Measurements from ENCODE around the gene DCST1. TPM values are rescaled to one million over a fixed set of nuclear protein-coding genes. Genes with fewer than 3 reads are reported as not detected.

The DCST1 gene
- total and polyA plus RNA-seq, 2 experiments from 2014 or later, result not detected

GRCh38 chr1:155086128-155086741 lies 52.6 kb downstream of the DCST1 start:
- Histone ChIP-seq H3K36me3 (ENCODE audit: low read depth) (no peaks in the 10 kb centered on the region), H3K27ac (no peak overlapping the region), H3K4me2 (ENCODE audit: unreplicated experiment) (no peak overlapping the region), H3K9me3 (ENCODE audit: low read depth) (no peaks in the 10 kb centered on the region), H3K4me3 (no peak overlapping the region), H3K9me2 (ENCODE audit: insufficient read depth) (no peaks in the 10 kb centered on the region), H2AFZ (no peak overlapping the region), H3K4me1 (ENCODE audit: insufficient read depth) (no peaks in the 10 kb centered on the region), H3K27me3 (replicated peaks; ENCODE audit: insufficient read depth) (peaks cover 28% of the 10 kb centered on the region), H3K79me2 (ENCODE audit: insufficient read depth) (no peaks in the 10 kb centered on the region), H3K9ac (no peak overlapping the region), H3F3A (ENCODE audit: insufficient read depth) (peaks cover 4% of the 10 kb centered on the region; the same call in 1 of the 2 replicates), H4K20me1 (ENCODE audit: insufficient read depth) (no peaks in the 10 kb centered on the region)
- in situ Hi-C loops (cut with MboI), result no loop called here
- 9 to 14% methylated on average over 21 to 23 of the region's 24 CpGs for WGBS, 2 experiments (ENCODE audit: low coverage in 1 of 2, low lambda C conversion rate in 2 of 2, missing lambda C conversion rate in 2 of 2)
- TF ChIP-seq EZH2 (IDR thresholded peaks at IDR 0.05; ENCODE audit: insufficient read depth, poor library complexity, severe bottlenecking) (no peak), EZH2phosphoT487 (IDR thresholded peaks at IDR 0.05; ENCODE audit: insufficient read depth, low read depth) (no peak)
- peak; percentile 59 for DNase-seq

GRCh38 chr1:155086856-155087535 lies 53.4 kb downstream of the DCST1 start:
- Histone ChIP-seq H3K27me3 (replicated peaks; ENCODE audit: insufficient read depth) (peaks cover 20% of the 10 kb centered on the region), H2AFZ (no peak overlapping the region), H3K9me2 (ENCODE audit: insufficient read depth) (no peaks in the 10 kb centered on the region), H3K27ac (no peak overlapping the region), H3K4me1 (ENCODE audit: insufficient read depth) (no peaks in the 10 kb centered on the region), H4K20me1 (ENCODE audit: insufficient read depth) (no peaks in the 10 kb centered on the region), H3K4me3 (no peak overlapping the region), H3K79me2 (ENCODE audit: insufficient read depth) (no peaks in the 10 kb centered on the region), H3K4me2 (ENCODE audit: unreplicated experiment) (no peak overlapping the region), H3F3A (ENCODE audit: insufficient read depth) (no peaks in the 10 kb centered on the region), H3K36me3 (ENCODE audit: low read depth) (no peaks in the 10 kb centered on the region), H3K9me3 (ENCODE audit: low read depth) (no peaks in the 10 kb centered on the region), H3K9ac (no peak overlapping the region)
- in situ Hi-C loops (cut with MboI), result no loop called here
- DNase-seq, result no peak
- TF ChIP-seq EZH2 (IDR thresholded peaks at IDR 0.05; ENCODE audit: insufficient read depth, poor library complexity, severe bottlenecking), result no peak
- WGBS, 2 experiments (ENCODE audit: low coverage in 1 of 2, low lambda C conversion rate in 2 of 2, missing lambda C conversion rate in 2 of 2), result 66% methylated on average over 7 to 8 of the region's 8 CpGs

DNA sequence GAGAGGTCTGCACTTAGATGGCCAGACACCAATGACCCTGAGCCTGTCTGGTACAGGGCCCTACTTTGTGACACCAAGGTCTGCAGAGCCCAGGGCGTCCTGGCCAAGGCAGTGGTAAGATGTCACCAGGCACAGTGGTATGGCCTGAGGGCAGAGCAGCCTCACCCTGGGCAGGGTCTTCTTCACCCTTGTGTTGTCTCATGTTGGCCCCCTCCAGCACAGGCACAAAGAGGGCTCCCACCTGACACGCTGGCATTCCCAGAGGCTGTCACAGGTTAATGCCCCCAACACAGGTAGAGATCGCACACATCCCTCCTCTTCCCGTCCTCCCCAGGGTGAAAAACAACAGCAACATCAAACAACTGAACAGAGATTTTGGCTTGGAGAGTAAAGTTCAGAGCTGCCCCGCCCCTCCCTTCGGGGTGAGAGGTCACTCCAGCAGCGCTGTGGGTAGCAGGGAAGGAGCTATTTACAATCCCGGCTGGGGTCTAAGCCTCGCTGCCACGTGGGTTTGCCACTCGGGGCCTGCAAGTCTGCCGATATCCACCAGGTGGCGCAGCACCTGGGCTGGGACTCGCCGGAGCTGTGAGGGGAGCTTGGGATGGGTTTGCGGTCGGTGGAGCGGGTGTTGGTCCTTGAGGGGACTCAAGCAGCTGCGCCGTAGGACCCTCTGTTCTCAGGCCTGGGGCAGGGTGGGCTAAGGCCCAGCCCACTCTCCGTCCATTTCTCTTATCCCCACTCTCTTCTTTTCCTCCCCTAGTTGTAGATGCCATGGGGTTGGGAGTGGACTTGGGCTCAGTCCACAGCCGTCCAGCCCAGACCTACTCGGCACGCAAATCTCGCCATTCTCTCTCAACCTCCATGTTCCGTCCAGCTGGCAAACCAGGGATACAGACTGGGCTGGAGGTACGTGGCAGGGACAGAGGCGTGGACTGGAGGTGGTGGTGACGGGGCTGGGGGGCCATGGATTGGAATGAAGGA lies 57.7 kb downstream of the DCST1 start:
- Histone ChIP-seq H3K36me3 (ENCODE audit: low read depth) (no peaks in the 10 kb centered on the region), H4K20me1 (ENCODE audit: insufficient read depth) (no peaks in the 10 kb centered on the region), H3K9me2 (ENCODE audit: insufficient read depth) (no peaks in the 10 kb centered on the region), H2AFZ (peak overlapping the region; percentile 75), H3K9ac (0 out of 2 replicates have a peak overlapping the region, but pooled peaks have one; percentile 6), H3K79me2 (ENCODE audit: insufficient read depth) (no peaks in the 10 kb centered on the region), H3F3A (ENCODE audit: insufficient read depth) (0 out of 2 replicates have a peak, but pooled peaks cover 6% of the 10 kb centered on the region), H3K9me3 (ENCODE audit: low read depth) (no peaks in the 10 kb centered on the region), H3K27ac (no peak overlapping the region), H3K27me3 (replicated peaks; ENCODE audit: insufficient read depth) (peaks cover 11% of the 10 kb centered on the region), H3K4me2 (ENCODE audit: unreplicated experiment) (peak overlapping the region; percentile 23), H3K4me3 (no peak overlapping the region), H3K4me1 (ENCODE audit: insufficient read depth) (no peaks in the 10 kb centered on the region)
- 18% methylated on average over 24 to 29 of the region's 29 CpGs for WGBS, 2 experiments (ENCODE audit: low coverage in 1 of 2, low lambda C conversion rate in 2 of 2, missing lambda C conversion rate in 2 of 2)
- peak; percentile 73 for DNase-seq
- TF ChIP-seq EZH2phosphoT487 (IDR thresholded peaks at IDR 0.05; ENCODE audit: insufficient read depth, low read depth), result no peak
- TF ChIP-seq EZH2 (IDR thresholded peaks at IDR 0.05; ENCODE audit: insufficient read depth, poor library complexity, severe bottlenecking), result no peak
- in situ Hi-C loops (cut with MboI), result loop anchor here (5.0 kb wide), 1 partner anchor 76 kb away; no protein-coding TSS in a partner anchor

DNA sequence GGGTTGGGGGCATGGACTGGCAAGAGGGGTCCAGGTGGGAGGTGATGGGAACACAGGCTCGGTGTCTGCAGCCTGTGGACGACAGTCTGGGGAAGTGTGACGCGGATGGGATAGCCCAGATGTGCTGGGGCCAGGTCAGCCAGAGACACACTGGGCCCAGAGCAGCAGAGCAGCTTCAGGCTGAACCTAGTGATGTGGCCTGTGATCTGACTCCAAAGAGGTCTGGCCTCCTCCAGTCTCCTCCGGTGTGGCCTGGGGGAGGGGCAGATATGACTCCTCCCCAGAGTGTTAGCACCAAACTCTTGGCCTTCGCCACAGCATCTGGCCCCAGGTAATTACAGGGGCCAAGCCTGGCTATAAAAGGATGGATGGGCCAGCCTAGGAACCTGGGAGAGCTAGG lies 58.5 kb downstream of the DCST1 start:
- WGBS, 2 experiments (ENCODE audit: low coverage in 1 of 2, low lambda C conversion rate in 2 of 2, missing lambda C conversion rate in 2 of 2), result 65 to 75% methylated on average over 6 of the region's 6 CpGs
- Histone ChIP-seq H3K27ac (no peak overlapping the region), H3K4me1 (ENCODE audit: insufficient read depth) (no peaks in the 10 kb centered on the region), H3K36me3 (ENCODE audit: low read depth) (no peaks in the 10 kb centered on the region), H3K9me2 (ENCODE audit: insufficient read depth) (no peaks in the 10 kb centered on the region), H3K79me2 (ENCODE audit: insufficient read depth) (no peaks in the 10 kb centered on the region), H3K4me3 (no peak overlapping the region), H2AFZ (no peak overlapping the region), H3F3A (ENCODE audit: insufficient read depth) (0 out of 2 replicates have a peak, but pooled peaks cover 6% of the 10 kb centered on the region), H3K9ac (no peak overlapping the region), H3K4me2 (ENCODE audit: unreplicated experiment) (no peak overlapping the region), H3K9me3 (ENCODE audit: low read depth) (no peaks in the 10 kb centered on the region), H3K27me3 (replicated peaks; ENCODE audit: insufficient read depth) (peaks cover 17% of the 10 kb centered on the region), H4K20me1 (ENCODE audit: insufficient read depth) (no peaks in the 10 kb centered on the region)
- in situ Hi-C loops (cut with MboI), result loop anchor here (5.0 kb wide), 1 partner anchor 75 kb away; no protein-coding TSS in a partner anchor
- TF ChIP-seq EZH2phosphoT487 (IDR thresholded peaks at IDR 0.05; ENCODE audit: insufficient read depth, low read depth) (no peak), EZH2 (IDR thresholded peaks at IDR 0.05; ENCODE audit: insufficient read depth, poor library complexity, severe bottlenecking) (no peak)
- DNase-seq, result no peak

Data from GM23248 (cell line).